ENCODE measurements around the gene ETF1. TPM values are rescaled to one million over a fixed set of nuclear protein-coding genes. Genes with fewer than 3 reads are reported as not detected.

Gene ETF1
- total and polyA plus RNA-seq, 9 of the 15 experiments (the other 6 are each of a cell fraction or from before 2014, with no cell fraction given): 53.7 to 209 (median 164) TPM

DNA sequence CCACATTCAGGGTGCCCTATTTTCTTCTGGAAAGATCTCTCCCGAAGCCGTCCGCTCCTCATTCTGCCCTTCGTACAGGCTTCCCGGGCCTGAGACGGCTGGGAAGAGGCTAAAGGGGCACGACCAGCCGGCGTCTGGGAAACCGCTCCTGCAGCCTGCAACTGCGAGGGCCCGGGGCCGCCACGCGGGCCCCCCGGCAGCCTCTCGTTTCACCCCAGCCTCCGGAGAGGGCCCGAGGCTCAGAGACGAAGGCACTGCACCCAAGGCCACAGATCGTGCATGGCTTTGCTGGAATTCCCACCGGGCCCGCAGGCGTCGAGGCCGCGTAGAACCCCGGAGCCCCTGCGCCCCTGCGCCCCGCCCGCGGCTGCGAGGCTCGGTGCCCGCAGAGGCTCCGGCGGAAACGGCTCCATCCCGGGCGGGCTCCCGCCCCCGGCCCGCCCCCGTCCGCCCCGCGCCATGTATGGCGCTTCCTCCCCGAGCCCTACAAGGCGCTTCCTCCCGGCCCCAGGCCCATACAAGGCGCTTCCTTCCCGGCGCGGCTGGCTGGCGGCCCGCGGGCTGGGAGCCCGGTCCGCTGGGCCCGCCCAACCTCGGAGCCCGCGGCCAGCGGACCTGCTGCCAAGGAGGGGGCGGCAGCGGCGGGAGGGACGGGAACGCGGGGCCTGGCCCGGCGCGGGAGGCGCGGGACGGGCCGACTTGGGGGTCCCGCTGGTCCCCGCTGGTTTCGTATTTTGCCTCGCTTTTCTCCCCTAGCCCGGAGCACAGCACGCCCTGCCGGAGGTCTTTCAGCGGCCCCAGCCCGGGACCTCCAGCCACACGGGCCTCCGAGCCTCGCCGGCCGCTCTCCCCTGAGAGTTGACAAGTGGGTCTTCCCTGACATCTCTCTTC is 51.1 kb downstream of the ETF1 start (continued):
- TF ChIP-seq, protein P1, sequence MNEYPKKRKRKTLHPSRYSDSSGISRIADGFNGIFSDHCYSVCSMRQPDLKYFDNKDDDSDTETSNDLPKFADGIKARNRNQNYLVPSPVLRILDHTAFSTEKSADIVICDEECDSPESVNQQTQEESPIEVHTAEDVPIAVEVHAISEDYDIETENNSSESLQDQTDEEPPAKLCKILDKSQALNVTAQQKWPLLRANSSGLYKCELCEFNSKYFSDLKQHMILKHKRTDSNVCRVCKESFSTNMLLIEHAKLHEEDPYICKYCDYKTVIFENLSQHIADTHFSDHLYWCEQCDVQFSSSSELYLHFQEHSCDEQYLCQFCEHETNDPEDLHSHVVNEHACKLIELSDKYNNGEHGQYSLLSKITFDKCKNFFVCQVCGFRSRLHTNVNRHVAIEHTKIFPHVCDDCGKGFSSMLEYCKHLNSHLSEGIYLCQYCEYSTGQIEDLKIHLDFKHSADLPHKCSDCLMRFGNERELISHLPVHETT (CRISPR knock-in tag; conservative IDR thresholded peaks at IDR 0.05 in 1 of 2, IDR thresholded peaks at IDR 0.05 in 1 of 2): peak in 1 of 2 experiments; percentile 62; a peak in 2 of 4 replicates
- TF ChIP-seq NFIC (IDR thresholded peaks at IDR 0.05) (peak; percentile 47; the same call in 1 of the 2 replicates), GATAD2B (IDR thresholded peaks at IDR 0.05; ENCODE audit: borderline replicate concordance) (0 out of 2 replicates have a peak, but pooled peaks have one; percentile 65), HNRNPL (IDR thresholded peaks at IDR 0.05; ENCODE audit: low read depth, low read length) (peak; percentile 76; the same call in 1 of the 2 replicates), PHF8 (IDR thresholded peaks at IDR 0.05; ENCODE audit: borderline replicate concordance, low read length) (peak; percentile 67; the same call in 1 of the 2 replicates), KLF1 (tag; IDR thresholded peaks at IDR 0.05) (peak; percentile 90), SETDB1 (IDR thresholded peaks at IDR 0.05; ENCODE audit: low read length) (no peak), E2F3 (CRISPR knock-in tag; IDR thresholded peaks at IDR 0.05) (0 out of 2 replicates have a peak, but pooled peaks have one; percentile 36), NFRKB (IDR thresholded peaks at IDR 0.05; ENCODE audit: low read depth) (no peak), ZNF764 (CRISPR knock-in tag; IDR thresholded peaks at IDR 0.05; ENCODE audit: low read depth) (0 out of 2 replicates have a peak, but pooled peaks have one; percentile 10), ZBED1 (IDR thresholded peaks at IDR 0.05) (peak; percentile 22; the same call in 1 of the 2 replicates), KDM5B (IDR thresholded peaks at IDR 0.05; ENCODE audit: insufficient replicate concordance, low read depth, low read length) (peak; percentile 49)
- TF ChIP-seq, protein P2, sequence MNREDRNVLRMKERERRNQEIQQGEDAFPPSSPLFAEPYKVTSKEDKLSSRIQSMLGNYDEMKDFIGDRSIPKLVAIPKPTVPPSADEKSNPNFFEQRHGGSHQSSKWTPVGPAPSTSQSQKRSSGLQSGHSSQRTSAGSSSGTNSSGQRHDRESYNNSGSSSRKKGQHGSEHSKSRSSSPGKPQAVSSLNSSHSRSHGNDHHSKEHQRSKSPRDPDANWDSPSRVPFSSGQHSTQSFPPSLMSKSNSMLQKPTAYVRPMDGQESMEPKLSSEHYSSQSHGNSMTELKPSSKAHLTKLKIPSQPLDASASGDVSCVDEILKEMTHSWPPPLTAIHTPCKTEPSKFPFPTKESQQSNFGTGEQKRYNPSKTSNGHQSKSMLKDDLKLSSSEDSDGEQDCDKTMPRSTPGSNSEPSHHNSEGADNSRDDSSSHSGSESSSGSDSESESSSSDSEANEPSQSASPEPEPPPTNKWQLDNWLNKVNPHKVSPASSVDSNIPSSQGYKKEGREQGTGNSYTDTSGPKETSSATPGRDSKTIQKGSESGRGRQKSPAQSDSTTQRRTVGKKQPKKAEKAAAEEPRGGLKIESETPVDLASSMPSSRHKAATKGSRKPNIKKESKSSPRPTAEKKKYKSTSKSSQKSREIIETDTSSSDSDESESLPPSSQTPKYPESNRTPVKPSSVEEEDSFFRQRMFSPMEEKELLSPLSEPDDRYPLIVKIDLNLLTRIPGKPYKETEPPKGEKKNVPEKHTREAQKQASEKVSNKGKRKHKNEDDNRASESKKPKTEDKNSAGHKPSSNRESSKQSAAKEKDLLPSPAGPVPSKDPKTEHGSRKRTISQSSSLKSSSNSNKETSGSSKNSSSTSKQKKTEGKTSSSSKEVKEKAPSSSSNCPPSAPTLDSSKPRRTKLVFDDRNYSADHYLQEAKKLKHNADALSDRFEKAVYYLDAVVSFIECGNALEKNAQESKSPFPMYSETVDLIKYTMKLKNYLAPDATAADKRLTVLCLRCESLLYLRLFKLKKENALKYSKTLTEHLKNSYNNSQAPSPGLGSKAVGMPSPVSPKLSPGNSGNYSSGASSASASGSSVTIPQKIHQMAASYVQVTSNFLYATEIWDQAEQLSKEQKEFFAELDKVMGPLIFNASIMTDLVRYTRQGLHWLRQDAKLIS (CRISPR knock-in tag; IDR thresholded peaks at IDR 0.05): 0 out of 2 replicates have a peak, but pooled peaks have one; percentile 57
